OCI-LY7 (cell line): ENCODE results near the gene NTM. TPM values are rescaled to one million over a fixed set of nuclear protein-coding genes. Genes with fewer than 3 reads are reported as not detected.

ENCODE experiments used
- BruUV-seq: library from RNA; stranded (reverse); fragments of 400-500 nt; replicated peaks from 2 replicates; lab custom pipeline; 2021; lab: Mats Ljungman, UMichigan
- CTCF ChIA-PET: fragments of 300-600 bp; sonication (Branson Sonifier 250); formaldehyde crosslinking; loops from one replicate; lab custom pipeline; 2022; ENCODE audit warnings: antibody characterized with exemption; ENCODE audit not compliant: unreplicated experiment; lab: Charles Lee
- POLR2A ChIA-PET: fragments of 300-600 bp; sonication (Branson Sonifier 250); formaldehyde crosslinking; loops from one replicate; lab custom pipeline; 2022; ENCODE audit warnings: antibody characterized with exemption; lab: Charles Lee
- DNase-seq: peaks from one replicate; pipeline ENCODE4 v3.0.0-alpha.2; 2015; ENCODE audit warnings: low spot score
- H2AFZ ChIP-seq: fragments of 200-600 bp; sonication (generic), shearing (Covaris generic); 2 replicates; pipeline ENCODE4 v1.6.1; 2014; ENCODE audit warnings: mild to moderate bottlenecking, antibody characterized with exemption, low read length, moderate library complexity
- H3K27ac ChIP-seq: fragments of 200-600 bp; sonication (generic); 2 replicates; pipeline ENCODE4 v1.5.1; 2014; ENCODE audit warnings: mixed run types, low read depth, mild to moderate bottlenecking, moderate library complexity, low read length, inconsistent platforms; ENCODE audit not compliant: poor library complexity, severe bottlenecking
- H3K36me3 ChIP-seq: fragments of 200-600 bp; sonication (generic); 2 replicates; pipeline ENCODE4 v1.6.1; 2014; ENCODE audit warnings: mild to moderate bottlenecking, antibody characterized with exemption, low read length, moderate library complexity, mixed read lengths; ENCODE audit not compliant: insufficient read depth
- H3K4me1 ChIP-seq: fragments of 200-600 bp; sonication (generic); 2 replicates; pipeline ENCODE4 v1.5.1; 2014; ENCODE audit warnings: mild to moderate bottlenecking, low read length; ENCODE audit not compliant: insufficient read depth, poor library complexity, severe bottlenecking
- H3K4me2 ChIP-seq: fragments of 200-600 bp; sonication (generic); 2 replicates; pipeline ENCODE4 v1.6.1; 2014; ENCODE audit warnings: mild to moderate bottlenecking, low read length
- H3K4me3 ChIP-seq: fragments of 200-600 bp; sonication (generic); 2 replicates; pipeline ENCODE4 v1.5.1; 2014; ENCODE audit warnings: mild to moderate bottlenecking, low read depth, low read length; ENCODE audit not compliant: poor library complexity, severe bottlenecking
- H3K79me2 ChIP-seq: fragments of 200-600 bp; sonication (generic); 2 replicates; pipeline ENCODE4 v1.6.1; 2016; ENCODE audit warnings: low read depth, mild to moderate bottlenecking, low read length, moderate library complexity, mixed read lengths; ENCODE audit not compliant: insufficient read depth
- H3K9me2 ChIP-seq: fragments of 200-600 bp; sonication (generic); 2 replicates; pipeline ENCODE4 v1.6.1; 2016; ENCODE audit warnings: mild to moderate bottlenecking, low read length, mixed read lengths; ENCODE audit not compliant: insufficient read depth
- H3K9me3 ChIP-seq: fragments of 200-600 bp; sonication (generic); 2 replicates; pipeline ENCODE4 v1.6.1; 2014; ENCODE audit warnings: mild to moderate bottlenecking, mixed run types, low read length, mixed read lengths
- H4K20me1 ChIP-seq: fragments of 200-600 bp; sonication (generic); 2 replicates; pipeline ENCODE4 v1.6.1; 2014; ENCODE audit warnings: mild to moderate bottlenecking, antibody characterized with exemption, low read length, moderate library complexity, mixed read lengths; ENCODE audit not compliant: insufficient read depth
- CTCF ChIP-seq: fragments of 200-600 bp; sonication (generic); conservative IDR thresholded peaks from 2 replicates; pipeline ENCODE4 v1.5.1; 2014; ENCODE audit warnings: mild to moderate bottlenecking, antibody characterized with exemption, low read length, moderate library complexity, mixed read lengths
- EZH2phosphoT487 ChIP-seq: fragments of 200-600 bp; sonication (generic); IDR thresholded peaks from 2 replicates; pipeline ENCODE4 v1.6.1; 2018; ENCODE audit warnings: low read depth, borderline replicate concordance, mild to moderate bottlenecking, mixed run types, antibody characterized with exemption, low read length, moderate library complexity, mixed read lengths
- intact Hi-C: fragments of 100-400 bp; cut with micrococcal nuclease; formaldehyde crosslinking; loops from one replicate; pipeline ENCODE4 v1.10.0; 2022; ENCODE audit not compliant: unreplicated experiment
- total RNA-seq, 2 experiments: library from RNA; depleted of rRNA in 1 of 2; stranded (reverse); fragments of >200 nt in 1 of 2; shearing (Covaris generic) in 1 of 2; gene quantifications; 2 replicates each; pipeline ENCODE4 v1.2.3, GENCODE V29; 2014 to 2022

Gene NTM
- total RNA-seq, 2 experiments from 2014 or later = not detected

- BruUV-seq = no TSS peak
- intact Hi-C loops = no loop called here
- no peak overlapping the region for H3K4me2 ChIP-seq
- ChIA-PET POLR2A (no interaction called here), CTCF (no interaction called here)
- H3K9me2 ChIP-seq = no peaks in the 10 kb centered on the region
- H3K4me1 ChIP-seq = no peaks in the 10 kb centered on the region
- H3K4me3 ChIP-seq = no peak overlapping the region
- H3K36me3 ChIP-seq = no peaks in the 10 kb centered on the region
- no peak for TF ChIP-seq EZH2phosphoT487
- no peak for TF ChIP-seq CTCF
- no peaks in the 10 kb centered on the region for H3K79me2 ChIP-seq
- no peak overlapping the region for H2AFZ ChIP-seq
- H3K9me3 ChIP-seq = no peaks in the 10 kb centered on the region
- H3K27ac ChIP-seq = no peak overlapping the region
- no peaks in the 10 kb centered on the region for H4K20me1 ChIP-seq
- DNase-seq = no peak
These were observed 319.9 kb downstream of the NTM start for GRCh38 chr11:131690362-131690761.

GRCh38 chr11:131690776-131691175 lies 320.4 kb downstream of the NTM start:
- H3K4me3 ChIP-seq = no peak overlapping the region
- no peaks in the 10 kb centered on the region for H3K79me2 ChIP-seq
- H2AFZ ChIP-seq = no peak overlapping the region
- intact Hi-C loops = no loop called here
- no TSS peak for BruUV-seq
- no peaks in the 10 kb centered on the region for H4K20me1 ChIP-seq
- no peak for DNase-seq
- TF ChIP-seq CTCF (no peak), EZH2phosphoT487 (no peak)
- H3K9me3 ChIP-seq = no peaks in the 10 kb centered on the region
- no peak overlapping the region for H3K27ac ChIP-seq
- no peak overlapping the region for H3K4me2 ChIP-seq
- POLR2A ChIA-PET = no interaction called here
- CTCF ChIA-PET = no interaction called here
- H3K36me3 ChIP-seq = no peaks in the 10 kb centered on the region
- H3K4me1 ChIP-seq = no peaks in the 10 kb centered on the region
- no peaks in the 10 kb centered on the region for H3K9me2 ChIP-seq

GRCh38 chr11:131691181-131692041 lies 321.0 kb downstream of the NTM start:
- ChIA-PET CTCF (no interaction called here), POLR2A (no interaction called here)
- no peak for DNase-seq
- Histone ChIP-seq H3K27ac (no peak overlapping the region), H3K4me2 (no peak overlapping the region), H3K9me3 (no peaks in the 10 kb centered on the region), H3K36me3 (no peaks in the 10 kb centered on the region), H3K9me2 (no peaks in the 10 kb centered on the region), H3K79me2 (no peaks in the 10 kb centered on the region), H4K20me1 (no peaks in the 10 kb centered on the region), H3K4me1 (no peaks in the 10 kb centered on the region), H2AFZ (no peak overlapping the region), H3K4me3 (no peak overlapping the region)
- no TSS peak for BruUV-seq
- TF ChIP-seq CTCF (peak; percentile 63), EZH2phosphoT487 (no peak)
- intact Hi-C loops = no loop called here
